Neural cell (in vitro differentiated cells): Measurements from ENCODE around the gene CCNK. TPM values are rescaled to one million over a fixed set of nuclear protein-coding genes. Genes with fewer than 3 reads are reported as not detected.

Experiments used
- H2AFZ ChIP-seq: fragments of 200-600, 300-800 bp; sonication (generic), shearing (Covaris generic); 2 replicates; pipeline ENCODE4 v1.6.0; 2014; ENCODE audit warnings: low read depth, mild to moderate bottlenecking, antibody characterized with exemption, low read length, moderate library complexity
- H3F3A ChIP-seq: fragments of 200-600 bp; shearing (Covaris generic); 2 replicates; pipeline ENCODE4 v1.6.1; 2016; ENCODE audit warnings: mild to moderate bottlenecking, moderate library complexity, mixed read lengths, antibody characterized with exemption, low read length; ENCODE audit not compliant: insufficient read depth, poor library complexity, severe bottlenecking
- H3K27ac ChIP-seq: fragments of 200-600, 300-800 bp; sonication (generic), shearing (Covaris generic); 2 replicates; pipeline ENCODE4 v1.5.1; 2014; ENCODE audit warnings: mild to moderate bottlenecking, low read length, moderate library complexity
- H3K27me3 ChIP-seq: fragments of 300-800, 200-600 bp; sonication (generic), shearing (Covaris generic); 2 replicates; pipeline ENCODE4 v1.6.0; 2014; ENCODE audit warnings: mild to moderate bottlenecking, low read depth, low read length, moderate library complexity; ENCODE audit not compliant: insufficient read depth
- H3K36me3 ChIP-seq: fragments of 300-800, 200-600 bp; sonication (generic), shearing (Covaris generic); 2 replicates; pipeline ENCODE4 v1.5.1; 2014; ENCODE audit warnings: mild to moderate bottlenecking, antibody characterized with exemption, low read length, moderate library complexity; ENCODE audit not compliant: insufficient read depth
- H3K4me2 ChIP-seq: fragments of 300-800, 200-600 bp; sonication (generic), shearing (Covaris generic); 2 replicates; pipeline ENCODE4 v1.6.0; 2014; ENCODE audit warnings: mild to moderate bottlenecking, low read length
- H3K4me3 ChIP-seq: fragments of 300-800, 200-600 bp; sonication (generic), shearing (Covaris generic); 2 replicates; pipeline ENCODE4 v1.5.1; 2014; ENCODE audit warnings: mild to moderate bottlenecking, low read length, moderate library complexity
- H3K79me2 ChIP-seq: fragments of 200-600 bp; shearing (Covaris generic); replicated peaks from 2 replicates; pipeline ENCODE4 v1.6.0; 2014; ENCODE audit warnings: mild to moderate bottlenecking, low read length, moderate library complexity; ENCODE audit not compliant: insufficient read depth
- H3K9ac ChIP-seq: fragments of 300-800, 200-600 bp; sonication (generic), shearing (Covaris generic); 2 replicates; pipeline ENCODE4 v1.6.1; 2016; ENCODE audit warnings: mild to moderate bottlenecking, low read length, mixed read lengths
- H3K9me2 ChIP-seq: fragments of 200-600 bp; shearing (Covaris generic); 2 replicates; pipeline ENCODE4 v1.6.1; 2016; ENCODE audit warnings: mild to moderate bottlenecking, low read length, mixed read lengths; ENCODE audit not compliant: insufficient read depth
- H3K9me3 ChIP-seq: fragments of 200-600, 300-800 bp; sonication (generic), shearing (Covaris generic); 2 replicates; pipeline ENCODE4 v1.6.1; 2016; ENCODE audit warnings: mild to moderate bottlenecking, mixed run types, low read length, moderate library complexity, mixed read lengths
- H4K20me1 ChIP-seq: fragments of 200-600 bp; shearing (Covaris generic); 2 replicates; pipeline ENCODE4 v1.6.1; 2016; ENCODE audit warnings: mild to moderate bottlenecking, mixed run types; ENCODE audit not compliant: insufficient read depth
- EP300 ChIP-seq: fragments of 450-650 bp; conservative IDR thresholded peaks from 2 replicates; pipeline ENCODE4 v1.6.1; 2014; ENCODE audit warnings: antibody characterized with exemption, mild to moderate bottlenecking, moderate library complexity; ENCODE audit not compliant: poor library complexity, severe bottlenecking
- EZH2 ChIP-seq: fragments of 200-600, 300-800 bp; shearing (Covaris generic), sonication (generic); IDR thresholded peaks from 2 replicates; pipeline ENCODE4 v1.6.1; 2014; ENCODE audit warnings: antibody characterized with exemption, low read length, borderline replicate concordance, mild to moderate bottlenecking; ENCODE audit not compliant: insufficient read depth, poor library complexity, severe bottlenecking
- MXI1 ChIP-seq: fragments of 450-650 bp; conservative IDR thresholded peaks from 2 replicates; pipeline ENCODE4 v1.6.1; 2014; ENCODE audit warnings: antibody characterized with exemption, mild to moderate bottlenecking; ENCODE audit not compliant: poor library complexity, severe bottlenecking
- POLR2AphosphoS5 ChIP-seq: IDR thresholded peaks from 2 replicates; pipeline ENCODE4 v1.6.1; 2012
- RAD21 ChIP-seq: fragments of 450-650 bp; conservative IDR thresholded peaks from 2 replicates; pipeline ENCODE4 v1.6.1; 2014; ENCODE audit warnings: antibody characterized with exemption, mild to moderate bottlenecking, moderate library complexity
- SMC3 ChIP-seq: fragments of 450-650 bp; conservative IDR thresholded peaks from 2 replicates; pipeline ENCODE4 v1.6.1; 2014; ENCODE audit warnings: antibody characterized with exemption, mild to moderate bottlenecking, moderate library complexity; ENCODE audit not compliant: poor library complexity
- TAF1 ChIP-seq: IDR thresholded peaks from 2 replicates; pipeline ENCODE4 v1.6.1; 2012; ENCODE audit warnings: low read depth
- polyA plus RNA-seq: library from polyadenylated mRNA; depleted of rRNA; stranded (reverse); fragments of >200 nt; gene quantifications from 2 replicates; pipeline ENCODE4 v1.2.3, GENCODE V29; 2014
- TF ChIP-seq, protein P1 (sequence below): fragments of 450-650 bp; IDR thresholded peaks from 2 replicates; pipeline ENCODE4 v1.5.1; 2014; ENCODE audit warnings: antibody characterized with exemption, mild to moderate bottlenecking, moderate library complexity; ENCODE audit not compliant: poor library complexity, severe bottlenecking
- TF ChIP-seq, protein P2 (sequence below): IDR thresholded peaks from 2 replicates; pipeline ENCODE4 v1.6.1; 2012; ENCODE audit warnings: borderline replicate concordance

The CCNK gene
- polyA plus RNA-seq, 1 donor from 2014 or later = 11.2 TPM

DNA sequence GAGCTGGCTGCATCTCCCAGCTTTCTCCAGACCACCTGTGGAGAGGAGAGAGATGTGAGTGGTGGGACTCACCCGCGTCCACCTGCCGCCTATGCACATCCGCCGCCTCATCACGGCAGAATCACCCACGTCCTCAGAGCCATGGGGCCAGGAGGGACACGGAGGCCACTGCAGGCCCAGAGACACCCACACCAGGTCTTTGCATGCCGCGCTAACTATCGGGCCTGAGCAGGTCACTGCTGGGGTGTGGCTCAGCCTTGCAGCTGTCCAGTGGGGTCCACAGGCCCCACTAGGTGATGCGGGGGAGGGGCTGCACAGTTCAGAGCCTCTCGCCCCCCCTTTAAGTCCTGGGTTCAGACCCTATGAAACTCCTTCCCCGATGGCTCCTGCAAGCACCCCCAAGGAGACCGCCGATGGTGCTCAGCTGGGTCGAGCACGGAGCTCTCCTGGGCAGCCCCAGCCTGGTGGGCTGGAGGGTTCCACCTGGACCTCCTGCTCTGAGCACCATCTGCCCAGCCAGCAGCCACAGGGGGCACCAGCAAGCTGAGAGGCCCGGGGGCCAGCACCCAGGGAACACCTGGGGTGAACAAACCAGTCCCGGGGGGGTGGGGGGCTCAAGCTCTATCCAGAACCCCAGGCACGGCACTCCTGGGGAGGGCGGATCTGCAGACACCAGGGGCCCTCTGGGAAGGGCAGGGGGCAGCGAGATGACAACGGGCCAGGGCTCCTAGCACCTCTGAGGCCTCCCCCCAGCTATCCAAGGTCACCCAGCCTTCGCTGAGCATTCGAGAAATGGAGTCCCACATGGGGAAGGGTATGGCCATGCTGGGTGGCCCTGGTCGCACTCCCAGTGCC is 34.3 kb downstream of the CCNK start:
- no peak overlapping the region for H3K9ac ChIP-seq
- no peaks in the 10 kb centered on the region for H4K20me1 ChIP-seq
- H3K27me3 ChIP-seq = no peaks in the 10 kb centered on the region
- H3K9me2 ChIP-seq = no peaks in the 10 kb centered on the region
- no peaks in the 10 kb centered on the region for H3K36me3 ChIP-seq
- H3K27ac ChIP-seq = no peak overlapping the region
- TF ChIP-seq SMC3 (no peak), TAF1 (no peak), RAD21 (no peak), POLR2AphosphoS5 (no peak), EZH2 (no peak), EP300 (no peak), MXI1 (no peak)
- TF ChIP-seq, protein P1, sequence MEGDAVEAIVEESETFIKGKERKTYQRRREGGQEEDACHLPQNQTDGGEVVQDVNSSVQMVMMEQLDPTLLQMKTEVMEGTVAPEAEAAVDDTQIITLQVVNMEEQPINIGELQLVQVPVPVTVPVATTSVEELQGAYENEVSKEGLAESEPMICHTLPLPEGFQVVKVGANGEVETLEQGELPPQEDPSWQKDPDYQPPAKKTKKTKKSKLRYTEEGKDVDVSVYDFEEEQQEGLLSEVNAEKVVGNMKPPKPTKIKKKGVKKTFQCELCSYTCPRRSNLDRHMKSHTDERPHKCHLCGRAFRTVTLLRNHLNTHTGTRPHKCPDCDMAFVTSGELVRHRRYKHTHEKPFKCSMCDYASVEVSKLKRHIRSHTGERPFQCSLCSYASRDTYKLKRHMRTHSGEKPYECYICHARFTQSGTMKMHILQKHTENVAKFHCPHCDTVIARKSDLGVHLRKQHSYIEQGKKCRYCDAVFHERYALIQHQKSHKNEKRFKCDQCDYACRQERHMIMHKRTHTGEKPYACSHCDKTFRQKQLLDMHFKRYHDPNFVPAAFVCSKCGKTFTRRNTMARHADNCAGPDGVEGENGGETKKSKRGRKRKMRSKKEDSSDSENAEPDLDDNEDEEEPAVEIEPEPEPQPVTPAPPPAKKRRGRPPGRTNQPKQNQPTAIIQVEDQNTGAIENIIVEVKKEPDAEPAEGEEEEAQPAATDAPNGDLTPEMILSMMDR = no peak
- TF ChIP-seq, protein P2, sequence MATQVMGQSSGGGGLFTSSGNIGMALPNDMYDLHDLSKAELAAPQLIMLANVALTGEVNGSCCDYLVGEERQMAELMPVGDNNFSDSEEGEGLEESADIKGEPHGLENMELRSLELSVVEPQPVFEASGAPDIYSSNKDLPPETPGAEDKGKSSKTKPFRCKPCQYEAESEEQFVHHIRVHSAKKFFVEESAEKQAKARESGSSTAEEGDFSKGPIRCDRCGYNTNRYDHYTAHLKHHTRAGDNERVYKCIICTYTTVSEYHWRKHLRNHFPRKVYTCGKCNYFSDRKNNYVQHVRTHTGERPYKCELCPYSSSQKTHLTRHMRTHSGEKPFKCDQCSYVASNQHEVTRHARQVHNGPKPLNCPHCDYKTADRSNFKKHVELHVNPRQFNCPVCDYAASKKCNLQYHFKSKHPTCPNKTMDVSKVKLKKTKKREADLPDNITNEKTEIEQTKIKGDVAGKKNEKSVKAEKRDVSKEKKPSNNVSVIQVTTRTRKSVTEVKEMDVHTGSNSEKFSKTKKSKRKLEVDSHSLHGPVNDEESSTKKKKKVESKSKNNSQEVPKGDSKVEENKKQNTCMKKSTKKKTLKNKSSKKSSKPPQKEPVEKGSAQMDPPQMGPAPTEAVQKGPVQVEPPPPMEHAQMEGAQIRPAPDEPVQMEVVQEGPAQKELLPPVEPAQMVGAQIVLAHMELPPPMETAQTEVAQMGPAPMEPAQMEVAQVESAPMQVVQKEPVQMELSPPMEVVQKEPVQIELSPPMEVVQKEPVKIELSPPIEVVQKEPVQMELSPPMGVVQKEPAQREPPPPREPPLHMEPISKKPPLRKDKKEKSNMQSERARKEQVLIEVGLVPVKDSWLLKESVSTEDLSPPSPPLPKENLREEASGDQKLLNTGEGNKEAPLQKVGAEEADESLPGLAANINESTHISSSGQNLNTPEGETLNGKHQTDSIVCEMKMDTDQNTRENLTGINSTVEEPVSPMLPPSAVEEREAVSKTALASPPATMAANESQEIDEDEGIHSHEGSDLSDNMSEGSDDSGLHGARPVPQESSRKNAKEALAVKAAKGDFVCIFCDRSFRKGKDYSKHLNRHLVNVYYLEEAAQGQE = no peak
- no peaks in the 10 kb centered on the region for H3F3A ChIP-seq
- H3K9me3 ChIP-seq = no peaks in the 10 kb centered on the region
- no peak overlapping the region for H2AFZ ChIP-seq
- H3K4me2 ChIP-seq = no peak overlapping the region
- H3K79me2 ChIP-seq = peaks cover 5% of the 10 kb centered on the region
- no peak overlapping the region for H3K4me3 ChIP-seq

DNA sequence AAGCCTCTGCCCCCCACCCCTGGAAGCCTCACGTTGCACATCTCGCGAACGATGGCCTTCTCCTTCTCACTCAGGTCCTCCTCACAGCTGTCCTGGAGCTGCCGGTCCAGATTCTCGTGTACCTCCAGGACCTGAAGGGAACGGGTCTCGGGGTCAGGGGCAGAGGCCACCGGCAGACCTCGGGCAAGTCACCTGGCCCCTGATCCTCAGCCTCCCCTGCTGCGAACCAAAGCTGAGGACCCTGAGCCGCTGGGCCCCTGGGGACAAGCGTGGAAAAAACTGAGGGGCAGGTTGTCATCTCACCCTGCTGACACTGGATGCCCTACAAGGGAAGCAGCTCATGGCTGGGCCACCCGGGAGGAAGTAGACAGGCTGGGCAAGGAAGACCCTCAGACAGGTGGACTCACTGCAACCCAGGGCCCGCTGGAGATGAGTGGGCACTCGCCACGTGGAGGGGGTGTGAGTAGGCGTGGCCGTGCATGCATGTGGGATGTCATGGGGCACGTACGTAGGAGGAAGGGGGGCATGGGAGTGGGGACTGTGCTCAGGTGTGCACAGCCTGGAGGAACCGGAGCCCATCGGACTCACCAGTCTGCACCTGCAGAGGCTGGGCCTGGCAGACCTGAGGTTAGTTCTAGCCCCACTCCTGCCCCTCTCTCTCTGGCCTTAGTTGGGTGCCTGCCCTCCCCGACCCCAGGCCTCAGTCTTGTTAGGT is 35.1 kb downstream of the CCNK start:
- no peak overlapping the region for H3K4me3 ChIP-seq
- H3F3A ChIP-seq = no peaks in the 10 kb centered on the region
- no peaks in the 10 kb centered on the region for H3K36me3 ChIP-seq

More for the DNA sequence above, 35.1 kb downstream of the CCNK start:
- H4K20me1 ChIP-seq = no peaks in the 10 kb centered on the region
- no peaks in the 10 kb centered on the region for H3K9me3 ChIP-seq
- H3K27me3 ChIP-seq = no peaks in the 10 kb centered on the region
- H3K9ac ChIP-seq = no peak overlapping the region
- H3K4me2 ChIP-seq = no peak overlapping the region
- TF ChIP-seq EZH2 (no peak), SMC3 (no peak), RAD21 (no peak), MXI1 (no peak), POLR2AphosphoS5 (no peak), TAF1 (no peak), EP300 (no peak)
- TF ChIP-seq, protein P2 = no peak
- TF ChIP-seq, protein P1 = no peak
- peaks cover 5% of the 10 kb centered on the region for H3K79me2 ChIP-seq
- no peaks in the 10 kb centered on the region for H3K9me2 ChIP-seq
- no peak overlapping the region for H3K27ac ChIP-seq
- no peak overlapping the region for H2AFZ ChIP-seq
